B cell (primary cell): Measurements from ENCODE around the gene UBAC2.

Source experiments
- CTCF ChIP-seq: fragments of 200-600 bp; IDR thresholded peaks from one replicate; pipeline ENCODE4 v1.8.0; 2022; ENCODE audit warnings: antibody characterized with exemption, mild to moderate bottlenecking
- EZH2 ChIP-seq: IDR thresholded peaks from 2 replicates; pipeline ENCODE4 v1.6.1; 2012; ENCODE audit warnings: borderline replicate concordance, low read depth, mild to moderate bottlenecking, moderate library complexity, low read length; ENCODE audit not compliant: insufficient read depth, poor library complexity, severe bottlenecking

GRCh38 chr13:99268822-99269221 lies 68.2 kb downstream of the UBAC2 start:
- TF ChIP-seq CTCF (no peak), EZH2 (no peak)
